ENCODE results near the gene RNF215. TPM values are rescaled to one million over a fixed set of nuclear protein-coding genes. Genes with fewer than 3 reads are reported as not detected.

Gene RNF215
- total and polyA plus RNA-seq, 3 experiments from 2014 or later: 0.22 to 7.9 (median 6.3) TPM

DNA sequence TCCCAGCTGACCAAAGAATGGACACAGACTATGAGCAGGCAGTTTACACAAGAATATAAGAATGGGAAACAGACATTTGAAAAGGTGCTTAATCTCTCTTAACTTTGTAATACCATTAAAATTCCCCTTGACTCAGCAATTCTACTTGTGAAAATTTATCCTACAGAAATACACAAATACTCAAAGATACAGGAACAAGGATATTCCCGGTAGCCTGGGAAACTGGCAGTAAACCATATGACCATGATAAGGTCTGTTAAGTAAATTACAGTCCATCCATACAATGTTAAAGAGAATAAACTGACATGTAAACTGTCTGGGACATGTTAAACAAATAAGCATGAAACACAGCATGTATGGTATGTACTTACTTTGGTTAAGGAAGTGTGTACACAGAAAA lies 29.6 kb upstream of the RNF215 start:
- Mint-ChIP-seq H3K9me3 (no peaks in the 10 kb centered on the region), H3K4me1 (peaks cover 2 to 11% (median 8%) of the 10 kb centered on the region in 3 donors), H3K27me3 (no peaks in the 10 kb centered on the region), H3K36me3 (peaks cover 8 to 61% (median 23%) of the 10 kb centered on the region in 3 donors), H3K27ac (peak overlapping the region in 1 of 8 donors; percentile 35), H3K4me3 (no peak overlapping the region)
- Histone ChIP-seq H3K36me3 (ENCODE audit: insufficient read depth, low read length) (no peaks in the 10 kb centered on the region), H3K4me1 (ENCODE audit: insufficient read depth, low read length) (peaks cover 15% of the 10 kb centered on the region), H3K27ac (ENCODE audit: low read depth, low read length) (no peak overlapping the region), H3K27me3 (ENCODE audit: insufficient read depth, low read length, poor library complexity, severe bottlenecking) (no peaks in the 10 kb centered on the region), H3K9me3 (ENCODE audit: low read length) (no peaks in the 10 kb centered on the region), H3K4me3 (ENCODE audit: low read length) (no peak overlapping the region)
- CTCF ChIA-PET: interaction anchor here (0.6 kb wide), 1 partner anchor 14 kb away, joined by 3 read pairs; no protein-coding TSS in a partner anchor
- no peak for DNase-seq
- POLR2A ChIA-PET: no interaction called here

DNA sequence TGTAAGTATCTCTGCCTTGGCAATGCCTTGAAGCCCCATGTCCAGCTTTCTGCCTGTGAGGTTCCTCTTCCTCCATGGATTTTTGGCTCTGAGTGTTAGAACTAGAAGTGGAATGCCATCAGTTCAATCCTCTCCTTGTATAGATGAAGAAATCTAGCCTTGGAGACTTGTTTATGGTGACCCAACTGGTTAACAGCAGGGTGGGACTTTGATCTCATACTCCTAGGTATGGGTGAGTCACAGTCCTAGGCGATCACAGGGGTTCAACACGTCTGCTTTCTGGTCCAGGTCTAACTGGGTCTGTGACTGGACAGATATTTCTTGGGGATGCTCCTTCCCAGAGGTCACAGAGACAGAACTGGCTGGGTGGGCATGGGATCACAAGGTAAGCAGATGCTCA lies 29.2 kb upstream of the RNF215 start:
- Histone ChIP-seq H3K27me3 (ENCODE audit: insufficient read depth, low read length, poor library complexity, severe bottlenecking) (no peaks in the 10 kb centered on the region), H3K27ac (ENCODE audit: low read depth, low read length) (no peak overlapping the region), H3K4me3 (ENCODE audit: low read length) (no peak overlapping the region), H3K4me1 (ENCODE audit: insufficient read depth, low read length) (peaks cover 15% of the 10 kb centered on the region), H3K9me3 (ENCODE audit: low read length) (no peaks in the 10 kb centered on the region), H3K36me3 (ENCODE audit: insufficient read depth, low read length) (no peaks in the 10 kb centered on the region)
- peaks cover 8 to 58% (median 23%) of the 10 kb centered on the region in 3 donors for H3K36me3 Mint-ChIP-seq
- CTCF ChIA-PET: interaction anchor here (0.6 kb wide), 1 partner anchor 14 kb away, joined by 3 read pairs; no protein-coding TSS in a partner anchor
- H3K27me3 Mint-ChIP-seq: no peaks in the 10 kb centered on the region
- no peak for DNase-seq
- no peak overlapping the region for H3K4me3 Mint-ChIP-seq
- POLR2A ChIA-PET: no interaction called here
- H3K9me3 Mint-ChIP-seq: no peaks in the 10 kb centered on the region
- peak overlapping the region in 2 of 8 donors; percentile 68 to 91 for H3K27ac Mint-ChIP-seq
- peaks cover 2 to 8% (median 3%) of the 10 kb centered on the region in 3 donors for H3K4me1 Mint-ChIP-seq

DNA sequence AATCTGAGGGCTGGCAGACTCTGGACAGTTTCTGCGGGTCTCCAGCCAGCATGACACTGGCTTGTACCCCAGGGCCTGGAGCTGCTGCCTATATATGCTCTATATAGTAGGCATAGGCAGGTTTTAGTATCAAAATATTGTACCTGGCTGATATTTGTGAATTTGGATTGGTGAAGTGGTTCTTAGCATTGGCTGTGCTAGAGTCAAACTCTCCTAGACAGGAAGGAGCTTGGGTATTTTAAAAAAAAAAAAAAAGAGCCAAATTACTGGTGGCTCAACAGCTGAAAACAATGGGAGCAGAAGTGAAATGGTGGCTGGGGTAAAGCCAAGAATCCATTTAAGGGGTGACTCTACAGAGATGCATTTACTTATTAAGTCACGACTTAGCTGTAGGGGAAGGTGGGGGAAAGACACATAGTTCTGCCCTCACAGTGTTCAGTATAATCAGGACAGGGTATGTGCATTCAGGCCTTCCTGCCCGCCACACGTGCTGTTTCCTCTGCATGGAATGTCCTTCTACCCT lies 27.4 kb upstream of the RNF215 start:
- ChIA-PET POLR2A (interaction anchor here (1.4 kb wide), 1 partner anchor 9 kb away, joined by 5 read pairs; no protein-coding TSS in a partner anchor), CTCF (interaction anchor here (1.1 to 1.4 kb wide), 4 partner anchors 10 to 151 kb away, joined by 3 to 5 read pairs (median 4); partner anchors contain the start of genes MTFP1 and SEC14L2)
- H3K36me3 Mint-ChIP-seq: peaks cover 8 to 52% (median 21%) of the 10 kb centered on the region in 3 donors
- Histone ChIP-seq H3K9me3 (ENCODE audit: low read length) (no peaks in the 10 kb centered on the region), H3K27me3 (ENCODE audit: insufficient read depth, low read length, poor library complexity, severe bottlenecking) (no peaks in the 10 kb centered on the region), H3K4me1 (ENCODE audit: insufficient read depth, low read length) (peaks cover 15% of the 10 kb centered on the region), H3K27ac (ENCODE audit: low read depth, low read length) (no peak overlapping the region), H3K4me3 (ENCODE audit: low read length) (no peak overlapping the region), H3K36me3 (ENCODE audit: insufficient read depth, low read length) (no peaks in the 10 kb centered on the region)
- peak overlapping the region in 1 of 7 donors; percentile 40 for H3K4me3 Mint-ChIP-seq
- H3K27me3 Mint-ChIP-seq: no peaks in the 10 kb centered on the region
- no peaks in the 10 kb centered on the region for H3K9me3 Mint-ChIP-seq
- no peaks in the 10 kb centered on the region for H3K4me1 Mint-ChIP-seq
- DNase-seq: no peak
- peak overlapping the region in 2 of 8 donors; percentile 2 to 30 for H3K27ac Mint-ChIP-seq

DNA sequence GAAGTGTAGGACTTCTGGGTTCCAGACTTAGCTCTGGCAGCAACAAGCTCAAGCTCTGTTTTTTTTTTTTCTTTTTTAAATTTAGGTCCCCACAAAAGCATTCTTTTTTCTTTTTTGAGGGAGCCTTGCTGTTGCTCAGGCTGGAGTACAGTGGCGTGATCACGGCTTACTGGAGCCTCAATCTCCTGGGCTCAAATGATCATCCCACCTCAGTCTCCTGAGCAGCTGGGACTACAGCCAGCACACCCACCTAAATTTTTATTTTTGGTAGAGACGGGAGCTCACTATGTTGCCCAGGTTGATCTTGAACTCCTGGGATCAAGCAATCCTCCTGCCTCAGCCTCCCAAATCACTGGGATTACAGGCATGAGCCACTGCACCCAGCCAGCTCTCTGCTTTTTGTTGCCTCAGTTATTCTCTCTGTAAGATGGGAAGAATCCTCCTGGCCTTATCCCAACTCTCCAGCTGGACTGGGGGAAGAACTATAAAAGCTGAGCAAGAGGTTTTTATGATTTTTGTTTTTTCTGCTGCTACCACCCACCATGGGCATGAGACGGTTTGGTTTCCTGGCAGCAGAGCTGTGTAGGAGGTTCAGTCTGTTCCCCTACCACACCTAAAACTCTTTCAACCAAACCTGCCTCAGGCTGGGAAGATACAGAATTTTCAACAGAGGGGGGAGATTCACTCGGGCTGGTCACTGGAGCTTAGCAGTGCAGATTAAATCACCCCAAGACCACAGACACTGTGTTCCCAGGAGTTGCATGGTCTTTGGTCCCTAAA lies 26.7 kb upstream of the RNF215 start:
- Histone ChIP-seq H3K27ac (ENCODE audit: low read depth, low read length) (no peak overlapping the region), H3K4me1 (ENCODE audit: insufficient read depth, low read length) (peaks cover 15% of the 10 kb centered on the region), H3K4me3 (ENCODE audit: low read length) (no peak overlapping the region), H3K27me3 (ENCODE audit: insufficient read depth, low read length, poor library complexity, severe bottlenecking) (no peaks in the 10 kb centered on the region), H3K36me3 (ENCODE audit: insufficient read depth, low read length) (no peaks in the 10 kb centered on the region), H3K9me3 (ENCODE audit: low read length) (no peaks in the 10 kb centered on the region)
- Mint-ChIP-seq H3K4me1 (no peaks in the 10 kb centered on the region), H3K27me3 (no peaks in the 10 kb centered on the region), H3K36me3 (peaks cover 8 to 49% (median 21%) of the 10 kb centered on the region in 3 donors), H3K4me3 (no peak overlapping the region), H3K9me3 (no peaks in the 10 kb centered on the region), H3K27ac (peak overlapping the region in 3 of 8 donors; percentile 12 to 81 (median 70))
- POLR2A ChIA-PET: interaction anchor here (1.4 kb wide), 1 partner anchor 10 kb away, joined by 5 read pairs; no protein-coding TSS in a partner anchor
- DNase-seq: peak in 1 of 5 donors; percentile 33
- CTCF ChIA-PET: interaction anchor here (1.1 to 3.3 kb wide), 6 partner anchors 11 to 150 kb away, joined by 3 to 12 read pairs (median 4); partner anchors contain the start of genes MTFP1 and SEC14L2

DNA sequence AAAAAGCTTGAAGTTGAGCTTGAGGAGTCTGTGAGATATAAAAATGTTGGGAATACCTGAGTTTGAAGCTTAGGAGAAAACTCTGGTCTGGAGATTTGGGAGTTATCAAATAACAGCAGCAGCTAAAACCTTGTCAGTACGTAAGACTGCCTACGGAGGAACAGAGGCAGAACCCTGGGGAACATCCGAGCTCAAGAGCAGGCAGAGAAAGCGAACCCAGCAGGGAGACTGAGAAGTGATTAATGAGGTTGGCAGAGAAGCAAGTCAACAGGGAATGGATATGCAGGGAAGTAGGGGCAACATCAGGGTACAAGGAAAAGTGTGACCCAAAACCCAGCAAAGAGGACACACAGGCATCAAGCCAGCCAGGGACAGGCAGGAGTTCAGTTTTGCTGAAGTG lies 25.8 kb upstream of the RNF215 start:
- Mint-ChIP-seq H3K27ac (peak overlapping the region in 3 of 8 donors; percentile 3 to 70 (median 64)), H3K9me3 (no peaks in the 10 kb centered on the region), H3K4me3 (peak overlapping the region in 1 of 7 donors; percentile 11), H3K4me1 (no peaks in the 10 kb centered on the region), H3K36me3 (peaks cover 8 to 43% (median 19%) of the 10 kb centered on the region in 3 donors), H3K27me3 (no peaks in the 10 kb centered on the region)
- Histone ChIP-seq H3K27ac (ENCODE audit: low read depth, low read length) (no peak overlapping the region), H3K9me3 (ENCODE audit: low read length) (no peaks in the 10 kb centered on the region), H3K4me3 (ENCODE audit: low read length) (no peak overlapping the region), H3K36me3 (ENCODE audit: insufficient read depth, low read length) (no peaks in the 10 kb centered on the region), H3K27me3 (ENCODE audit: insufficient read depth, low read length, poor library complexity, severe bottlenecking) (no peaks in the 10 kb centered on the region), H3K4me1 (ENCODE audit: insufficient read depth, low read length) (peaks cover 15% of the 10 kb centered on the region)
- DNase-seq: no peak
- ChIA-PET CTCF (interaction anchor here (0.7 to 3.3 kb wide), 4 partner anchors 8 to 125 kb away, joined by 3 to 12 read pairs (median 4); no protein-coding TSS in a partner anchor), POLR2A (no interaction called here)

DNA sequence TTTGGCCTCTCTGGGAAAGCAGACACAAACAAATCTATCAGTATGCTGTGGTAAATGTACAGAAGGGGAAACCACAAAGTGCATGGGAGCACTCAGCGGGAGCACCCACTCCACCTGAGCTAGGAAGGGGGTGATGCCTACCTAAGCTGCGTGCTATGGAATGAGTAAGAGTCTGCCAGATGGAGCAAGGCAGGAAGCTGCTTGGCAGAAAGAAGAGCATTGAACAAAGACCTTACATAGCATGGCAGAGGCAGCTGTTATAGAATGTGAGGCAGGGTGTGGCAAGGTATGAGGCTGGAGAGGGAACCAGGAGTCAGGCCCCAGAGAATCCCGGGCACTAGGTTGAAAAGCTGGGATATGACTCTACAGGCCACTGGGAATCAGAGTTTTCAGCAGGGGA lies 24.6 kb upstream of the RNF215 start:
- Mint-ChIP-seq H3K9me3 (no peaks in the 10 kb centered on the region), H3K4me3 (no peak overlapping the region), H3K4me1 (no peaks in the 10 kb centered on the region), H3K27me3 (no peaks in the 10 kb centered on the region), H3K27ac (no peak overlapping the region), H3K36me3 (peaks cover 8 to 34% (median 18%) of the 10 kb centered on the region in 3 donors)
- peaks cover 15% of the 10 kb centered on the region for H3K4me1 ChIP-seq (ENCODE audit: insufficient read depth, low read length)
- POLR2A ChIA-PET: no interaction called here
- CTCF ChIA-PET: interaction anchor here (0.9 to 3.3 kb wide), 3 partner anchors 21 to 124 kb away, joined by 4 to 12 read pairs (median 7); partner anchors contain the start of gene RNF215
- no peaks in the 10 kb centered on the region for H3K9me3 ChIP-seq (ENCODE audit: low read length)
- no peaks in the 10 kb centered on the region for H3K36me3 ChIP-seq (ENCODE audit: insufficient read depth, low read length)
- no peak for DNase-seq
- no peak overlapping the region for H3K4me3 ChIP-seq (ENCODE audit: low read length)
- no peak overlapping the region for H3K27ac ChIP-seq (ENCODE audit: low read depth, low read length)
- no peaks in the 10 kb centered on the region for H3K27me3 ChIP-seq (ENCODE audit: insufficient read depth, low read length, poor library complexity, severe bottlenecking)

DNA sequence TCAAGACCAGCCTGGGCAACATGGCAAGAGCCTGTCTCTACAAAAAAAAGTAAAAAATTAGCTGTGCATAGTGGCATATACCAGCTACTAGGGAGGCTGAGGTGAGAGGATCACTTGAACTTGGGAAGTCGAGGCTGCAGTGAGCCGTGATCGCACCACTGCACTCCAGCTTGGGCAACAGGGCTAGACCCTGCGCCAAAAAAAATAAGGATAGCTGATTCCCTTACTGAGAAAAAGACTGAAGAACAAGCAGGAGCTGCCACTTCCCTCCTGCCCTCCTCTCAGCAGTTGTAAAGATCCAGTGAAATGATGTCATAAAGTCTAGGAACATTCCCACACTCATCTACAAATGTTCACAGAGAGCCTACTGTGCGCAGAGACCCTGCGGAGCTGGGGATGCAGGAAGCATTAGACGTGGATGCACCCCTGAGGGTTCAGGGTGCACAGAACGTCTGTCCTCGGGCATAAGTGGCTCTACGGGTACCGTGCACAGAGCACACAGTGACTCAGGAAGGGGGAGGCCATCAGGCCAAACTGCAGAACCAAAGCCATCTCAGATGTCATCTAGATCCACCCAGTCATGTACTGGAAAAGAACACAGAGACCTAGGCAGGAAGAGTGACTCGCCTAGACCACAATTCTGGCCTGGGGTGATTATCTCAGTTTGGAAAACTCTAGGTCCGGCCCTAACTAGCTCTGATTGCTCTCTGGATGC lies 21.3 kb upstream of the RNF215 start:
- Histone ChIP-seq H3K9me3 (ENCODE audit: low read length) (no peaks in the 10 kb centered on the region), H3K27ac (ENCODE audit: low read depth, low read length) (no peak overlapping the region), H3K4me3 (ENCODE audit: low read length) (no peak overlapping the region), H3K27me3 (ENCODE audit: insufficient read depth, low read length, poor library complexity, severe bottlenecking) (no peaks in the 10 kb centered on the region), H3K36me3 (ENCODE audit: insufficient read depth, low read length) (no peaks in the 10 kb centered on the region), H3K4me1 (ENCODE audit: insufficient read depth, low read length) (peaks cover under 1% of the 10 kb centered on the region)
- H3K9me3 Mint-ChIP-seq: no peaks in the 10 kb centered on the region
- no peak overlapping the region for H3K4me3 Mint-ChIP-seq
- ChIA-PET CTCF (no interaction called here), POLR2A (no interaction called here)
- DNase-seq: no peak
- H3K36me3 Mint-ChIP-seq: peaks cover 0 to 13% (median 8%) of the 10 kb centered on the region in 3 donors
- H3K27ac Mint-ChIP-seq: peak overlapping the region in 1 of 8 donors; percentile 7
- no peaks in the 10 kb centered on the region for H3K4me1 Mint-ChIP-seq
- no peaks in the 10 kb centered on the region for H3K27me3 Mint-ChIP-seq
